ENCODE results near the gene GFOD1.

GFOD1 gene

DNA sequence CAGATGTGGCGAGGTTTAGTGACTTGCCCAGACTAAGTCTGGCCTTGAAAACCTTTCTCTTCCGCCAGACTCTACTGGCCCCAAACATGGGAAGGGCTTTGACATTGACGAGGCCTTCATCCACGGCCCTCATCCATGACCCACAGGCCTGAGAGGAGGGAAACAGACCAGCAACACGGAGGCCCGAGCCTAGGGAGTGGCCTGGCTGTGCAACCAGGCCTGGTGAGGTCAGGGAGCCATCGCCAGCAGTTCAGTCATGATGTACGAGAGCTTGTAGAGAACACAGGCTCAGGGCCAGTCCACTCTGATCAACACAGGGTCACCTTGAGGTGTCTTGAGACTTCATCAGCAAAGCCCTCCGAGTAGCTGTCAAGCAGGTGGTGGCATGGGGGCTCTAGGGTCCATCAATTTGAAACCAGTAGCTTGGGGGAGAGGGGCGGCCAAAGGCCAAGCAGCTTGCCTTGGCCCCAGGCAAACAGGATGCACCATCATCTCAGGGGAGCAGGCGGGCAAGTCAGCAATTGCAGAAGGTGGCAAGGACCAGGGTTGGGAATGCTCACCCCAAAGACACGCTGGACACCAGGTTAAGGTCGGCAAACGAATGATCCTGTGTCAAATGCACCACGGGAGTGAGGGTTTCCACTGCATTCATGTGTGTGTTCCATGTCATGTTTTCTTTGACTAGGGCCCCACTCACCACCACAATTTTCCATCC is 36.1 kb downstream of the GFOD1 start:
- Histone ChIP-seq H3K27me3 (ENCODE audit: insufficient read depth, low read depth) (no peaks in the 10 kb centered on the region), H3K9ac (no peak overlapping the region), H3K79me2 (ENCODE audit: insufficient read depth, low read depth) (no peaks in the 10 kb centered on the region), H4K20me1 (ENCODE audit: insufficient read depth) (no peaks in the 10 kb centered on the region), H3K4me3 (IDR thresholded peaks at IDR 0.05; ENCODE audit: insufficient read depth, low read depth, low read length) (no peak overlapping the region), H3K27ac (no peak overlapping the region), H3K4me1 (ENCODE audit: low read depth, poor library complexity, severe bottlenecking) (no peaks in the 10 kb centered on the region), H2AFZ (ENCODE audit: low read depth) (no peak overlapping the region), H3K36me3 (ENCODE audit: insufficient read depth) (no peaks in the 10 kb centered on the region), H3K4me2 (no peak overlapping the region)
- no peak for TF ChIP-seq CTCF (conservative IDR thresholded peaks at IDR 0.05; ENCODE audit: low read depth, low read length)

GRCh38 chr6:13450628-13451027 is 36.8 kb downstream of the GFOD1 start:
- H3K4me3 ChIP-seq (IDR thresholded peaks at IDR 0.05; ENCODE audit: insufficient read depth, low read depth, low read length), result no peak overlapping the region
- no peak overlapping the region for H2AFZ ChIP-seq (ENCODE audit: low read depth)
- H3K79me2 ChIP-seq (ENCODE audit: insufficient read depth, low read depth), result no peaks in the 10 kb centered on the region
- H3K36me3 ChIP-seq (ENCODE audit: insufficient read depth), result no peaks in the 10 kb centered on the region
- TF ChIP-seq CTCF (conservative IDR thresholded peaks at IDR 0.05; ENCODE audit: low read depth, low read length), result no peak
- H3K9ac ChIP-seq, result no peak overlapping the region
- no peak overlapping the region for H3K4me2 ChIP-seq
- no peak overlapping the region for H3K27ac ChIP-seq
- H3K27me3 ChIP-seq (ENCODE audit: insufficient read depth, low read depth), result no peaks in the 10 kb centered on the region
- H4K20me1 ChIP-seq (ENCODE audit: insufficient read depth), result no peaks in the 10 kb centered on the region
- H3K4me1 ChIP-seq (ENCODE audit: low read depth, poor library complexity, severe bottlenecking), result no peaks in the 10 kb centered on the region

DNA sequence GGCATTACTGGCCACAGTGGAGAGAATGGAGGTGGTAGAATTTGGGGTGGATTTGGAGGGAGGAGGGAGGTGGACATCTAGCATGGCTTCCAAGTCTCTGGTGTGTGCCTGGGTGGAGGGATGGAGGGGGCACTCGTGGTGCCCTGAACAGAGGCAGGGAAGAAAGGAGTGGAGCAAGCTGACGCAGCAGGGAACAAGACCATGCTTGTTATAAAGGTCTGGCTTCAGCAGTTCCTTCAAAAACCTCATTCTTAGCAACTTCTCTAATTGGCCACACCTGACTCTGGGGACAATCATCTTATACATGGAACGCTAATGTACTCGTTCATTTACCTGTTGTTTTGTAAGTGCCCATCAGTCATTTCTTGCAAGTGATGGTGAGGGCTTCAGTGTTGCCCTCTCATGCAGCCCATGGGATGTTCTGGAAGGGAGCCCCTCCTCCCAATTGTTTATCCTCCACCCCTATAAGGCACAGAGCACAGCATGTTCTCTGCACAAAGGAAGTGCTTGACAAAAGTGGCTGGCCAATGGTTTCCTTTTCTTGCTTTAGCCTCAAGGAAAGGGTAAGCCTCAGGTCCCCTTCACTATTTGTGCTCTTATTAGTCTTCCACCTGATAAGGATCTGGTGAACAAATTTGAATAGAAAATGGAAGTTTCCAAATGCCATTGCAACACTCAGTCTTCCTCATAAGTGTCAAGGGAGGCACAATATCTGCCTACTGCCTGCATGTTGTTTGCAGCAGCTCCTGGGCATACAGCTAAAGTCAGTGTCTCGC is 39.3 kb downstream of the GFOD1 start:
- no peak overlapping the region for H3K4me2 ChIP-seq
- no peaks in the 10 kb centered on the region for H3K4me1 ChIP-seq (ENCODE audit: low read depth, poor library complexity, severe bottlenecking)
- no peak overlapping the region for H3K9ac ChIP-seq
- TF ChIP-seq CTCF (conservative IDR thresholded peaks at IDR 0.05; ENCODE audit: low read depth, low read length), result no peak
- H4K20me1 ChIP-seq (ENCODE audit: insufficient read depth), result no peaks in the 10 kb centered on the region
- H3K79me2 ChIP-seq (ENCODE audit: insufficient read depth, low read depth), result no peaks in the 10 kb centered on the region
- no peak overlapping the region for H3K27ac ChIP-seq
- no peaks in the 10 kb centered on the region for H3K27me3 ChIP-seq (ENCODE audit: insufficient read depth, low read depth)
- H2AFZ ChIP-seq (ENCODE audit: low read depth), result no peak overlapping the region
- no peak overlapping the region for H3K4me3 ChIP-seq (IDR thresholded peaks at IDR 0.05; ENCODE audit: insufficient read depth, low read depth, low read length)
- H3K36me3 ChIP-seq (ENCODE audit: insufficient read depth), result no peaks in the 10 kb centered on the region

GRCh38 chr6:13446381-13446780 is 41.0 kb downstream of the GFOD1 start:
- Histone ChIP-seq H3K4me2 (no peak overlapping the region), H2AFZ (ENCODE audit: low read depth) (no peak overlapping the region), H3K27ac (no peak overlapping the region), H3K9ac (no peak overlapping the region), H4K20me1 (ENCODE audit: insufficient read depth) (no peaks in the 10 kb centered on the region), H3K4me3 (IDR thresholded peaks at IDR 0.05; ENCODE audit: insufficient read depth, low read depth, low read length) (no peak overlapping the region), H3K4me1 (ENCODE audit: low read depth, poor library complexity, severe bottlenecking) (no peaks in the 10 kb centered on the region), H3K79me2 (ENCODE audit: insufficient read depth, low read depth) (no peaks in the 10 kb centered on the region), H3K36me3 (ENCODE audit: insufficient read depth) (no peaks in the 10 kb centered on the region), H3K27me3 (ENCODE audit: insufficient read depth, low read depth) (no peaks in the 10 kb centered on the region)
- TF ChIP-seq CTCF (conservative IDR thresholded peaks at IDR 0.05; ENCODE audit: low read depth, low read length), result no peak
